ENCODE data around the gene ARFGAP3. TPM values are rescaled to one million over a fixed set of nuclear protein-coding genes. Genes with fewer than 3 reads are reported as not detected.

The ARFGAP3 gene
- total RNA-seq, 1 donor from 2014 or later: 53.7 TPM

DNA sequence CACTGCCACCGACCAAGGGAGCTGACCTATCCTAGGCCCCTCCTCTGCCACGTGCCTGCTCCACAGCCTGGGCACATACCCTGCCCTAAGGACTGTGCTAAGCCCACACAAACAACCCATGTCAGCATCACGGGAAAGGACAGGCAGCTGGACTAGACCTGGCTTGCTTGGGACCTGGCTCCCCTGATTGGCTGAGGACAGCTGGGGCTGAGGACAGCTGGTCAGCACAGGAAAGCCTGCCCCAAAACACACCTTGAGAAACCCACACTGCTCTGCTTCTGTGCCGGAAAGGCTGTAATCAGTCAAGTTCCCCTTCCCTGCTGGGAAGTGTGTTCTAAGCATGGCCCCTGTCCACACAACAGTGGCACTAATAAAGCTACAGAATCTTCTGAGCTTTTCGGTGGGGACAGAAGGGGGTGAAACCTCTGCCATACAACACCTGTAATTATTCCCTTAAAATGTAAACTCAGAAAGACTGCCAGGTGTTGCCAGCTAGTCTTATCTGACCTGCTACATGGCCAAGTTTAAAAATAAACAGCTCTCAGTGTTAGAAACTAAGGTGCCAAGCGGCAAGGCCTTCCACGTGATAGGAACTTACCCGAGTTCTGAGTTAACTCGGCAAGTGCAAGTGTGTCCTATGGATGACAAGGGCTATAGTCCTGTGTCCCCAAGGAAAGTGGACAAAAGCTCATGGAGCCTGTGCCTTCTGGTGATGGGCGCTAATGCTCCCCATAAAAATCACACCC, 35.7 kb upstream of the ARFGAP3 start:
- peaks cover 27% of the 10 kb centered on the region for H3K36me3 ChIP-seq
- intact Hi-C loops (cut with DNase I): no loop called here
- TF ChIP-seq, protein P1, sequence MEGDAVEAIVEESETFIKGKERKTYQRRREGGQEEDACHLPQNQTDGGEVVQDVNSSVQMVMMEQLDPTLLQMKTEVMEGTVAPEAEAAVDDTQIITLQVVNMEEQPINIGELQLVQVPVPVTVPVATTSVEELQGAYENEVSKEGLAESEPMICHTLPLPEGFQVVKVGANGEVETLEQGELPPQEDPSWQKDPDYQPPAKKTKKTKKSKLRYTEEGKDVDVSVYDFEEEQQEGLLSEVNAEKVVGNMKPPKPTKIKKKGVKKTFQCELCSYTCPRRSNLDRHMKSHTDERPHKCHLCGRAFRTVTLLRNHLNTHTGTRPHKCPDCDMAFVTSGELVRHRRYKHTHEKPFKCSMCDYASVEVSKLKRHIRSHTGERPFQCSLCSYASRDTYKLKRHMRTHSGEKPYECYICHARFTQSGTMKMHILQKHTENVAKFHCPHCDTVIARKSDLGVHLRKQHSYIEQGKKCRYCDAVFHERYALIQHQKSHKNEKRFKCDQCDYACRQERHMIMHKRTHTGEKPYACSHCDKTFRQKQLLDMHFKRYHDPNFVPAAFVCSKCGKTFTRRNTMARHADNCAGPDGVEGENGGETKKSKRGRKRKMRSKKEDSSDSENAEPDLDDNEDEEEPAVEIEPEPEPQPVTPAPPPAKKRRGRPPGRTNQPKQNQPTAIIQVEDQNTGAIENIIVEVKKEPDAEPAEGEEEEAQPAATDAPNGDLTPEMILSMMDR (IDR thresholded peaks at IDR 0.05): no peak
- H3K27me3 ChIP-seq: no peaks in the 10 kb centered on the region
- H3K4me1 ChIP-seq: peaks cover 53% of the 10 kb centered on the region
- H3K4me3 ChIP-seq: no peak overlapping the region
- H3K27ac ChIP-seq: peak overlapping the region; percentile 72
- ATAC-seq (peak; percentile 56), DNase-seq (no peak)
- H3K9me3 ChIP-seq: no peaks in the 10 kb centered on the region

DNA sequence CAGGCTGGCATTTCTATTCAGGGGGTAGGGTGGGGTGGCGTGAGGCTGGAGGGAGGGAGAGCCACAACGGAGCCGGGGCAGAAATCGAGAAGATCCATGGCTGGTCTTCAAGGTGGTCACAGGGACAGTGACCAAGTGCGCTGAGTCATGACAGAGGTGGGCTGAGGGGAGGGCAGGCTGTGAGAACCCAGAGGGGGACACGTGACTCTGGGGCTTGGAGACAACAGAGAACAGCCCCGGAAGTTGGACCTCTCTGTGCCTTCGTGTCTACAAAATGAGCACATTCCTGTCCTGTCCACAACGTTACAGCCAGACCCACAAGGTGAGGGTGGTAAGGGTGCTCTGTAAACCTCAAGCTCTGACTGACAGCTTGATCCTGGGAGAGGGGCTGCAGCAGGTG, 35.1 kb upstream of the ARFGAP3 start:
- intact Hi-C loops (cut with DNase I): no loop called here
- H3K9me3 ChIP-seq: no peaks in the 10 kb centered on the region
- peaks cover 27% of the 10 kb centered on the region for H3K36me3 ChIP-seq
- ATAC-seq: peak; percentile 0
- H3K27ac ChIP-seq: peak overlapping the region; percentile 72
- H3K27me3 ChIP-seq: no peaks in the 10 kb centered on the region
- peaks cover 53% of the 10 kb centered on the region for H3K4me1 ChIP-seq
- no peak for DNase-seq
- TF ChIP-seq, protein P1 (IDR thresholded peaks at IDR 0.05): no peak
- H3K4me3 ChIP-seq: no peak overlapping the region

DNA sequence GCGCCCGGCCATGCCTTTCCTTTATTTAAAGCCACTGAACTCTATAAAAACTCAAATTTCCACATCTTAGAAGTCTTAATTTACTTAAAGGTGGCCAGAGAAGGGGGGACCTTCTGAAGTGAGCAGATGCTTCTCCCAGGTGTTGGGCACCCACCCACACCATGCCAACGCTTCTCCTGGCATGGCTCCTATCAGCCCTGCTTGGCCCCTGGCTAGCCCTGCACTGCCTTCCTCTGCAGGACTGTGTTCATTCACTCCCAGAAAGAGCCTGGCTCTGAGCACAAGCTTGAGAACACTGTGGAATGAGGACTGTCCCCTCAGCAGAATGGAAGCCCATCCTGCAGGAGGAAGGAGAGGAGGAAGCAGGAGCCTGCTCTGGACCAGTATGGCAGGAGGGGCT, 34.6 kb upstream of the ARFGAP3 start:
- TF ChIP-seq, protein P1 (IDR thresholded peaks at IDR 0.05): no peak
- Histone ChIP-seq H3K9me3 (no peaks in the 10 kb centered on the region), H3K4me1 (peaks cover 53% of the 10 kb centered on the region), H3K27ac (peak overlapping the region; percentile 72), H3K36me3 (peaks cover 27% of the 10 kb centered on the region), H3K27me3 (no peaks in the 10 kb centered on the region), H3K4me3 (no peak overlapping the region)
- DNase-seq (no peak), ATAC-seq (no peak)
- intact Hi-C loops (cut with DNase I): no loop called here

DNA sequence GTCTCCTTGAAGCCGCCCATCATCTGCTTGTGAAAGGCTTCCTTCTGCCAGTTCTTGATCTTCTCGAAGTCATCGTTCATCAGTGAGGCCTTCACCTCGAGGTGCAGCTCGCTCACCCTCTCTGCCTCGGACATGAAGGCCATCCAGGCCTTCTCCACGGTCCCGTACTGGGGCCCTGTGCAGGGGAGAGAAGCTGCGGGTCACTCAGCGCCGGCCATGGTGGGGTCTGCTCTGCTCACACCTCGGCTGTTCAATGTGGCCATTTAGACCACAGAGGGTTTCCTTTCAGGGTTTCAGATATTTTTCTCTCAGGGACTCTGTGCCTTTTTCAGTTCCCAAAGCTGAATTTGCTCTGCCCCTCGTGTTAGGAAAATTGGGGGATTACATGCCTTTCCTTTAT, 33.9 kb upstream of the ARFGAP3 start:
- H3K4me1 ChIP-seq: peaks cover 47% of the 10 kb centered on the region
- ATAC-seq: no peak
- no peak overlapping the region for H3K4me3 ChIP-seq
- peaks cover 31% of the 10 kb centered on the region for H3K36me3 ChIP-seq
- H3K9me3 ChIP-seq: no peaks in the 10 kb centered on the region
- intact Hi-C loops (cut with DNase I): no loop called here
- TF ChIP-seq, protein P1 (IDR thresholded peaks at IDR 0.05): no peak
- H3K27ac ChIP-seq: no peak overlapping the region
- no peak for DNase-seq
- no peaks in the 10 kb centered on the region for H3K27me3 ChIP-seq

DNA sequence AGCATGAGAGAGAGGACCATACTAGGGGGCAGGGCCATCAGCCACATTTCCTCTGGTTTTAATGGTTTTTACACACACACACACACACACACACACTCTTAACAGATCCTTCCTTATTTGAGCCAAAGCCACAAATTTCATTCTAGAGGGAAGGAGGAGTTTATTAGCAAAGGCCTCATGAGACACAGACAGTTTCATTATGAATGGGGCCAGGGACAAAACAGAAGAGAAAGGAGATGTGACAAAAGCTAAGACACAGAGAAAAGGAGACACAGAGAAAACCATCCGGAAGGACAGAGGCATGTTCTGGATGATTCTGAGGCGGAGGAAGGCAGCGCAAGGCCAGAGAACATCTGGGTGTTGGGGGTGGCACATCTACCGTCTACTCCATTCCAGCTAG, 32.2 kb upstream of the ARFGAP3 start:
- Histone ChIP-seq H3K9me3 (no peaks in the 10 kb centered on the region), H3K27me3 (no peaks in the 10 kb centered on the region), H3K36me3 (peaks cover 47% of the 10 kb centered on the region), H3K4me1 (peaks cover 32% of the 10 kb centered on the region), H3K27ac (no peak overlapping the region), H3K4me3 (no peak overlapping the region)
- intact Hi-C loops (cut with DNase I): no loop called here
- TF ChIP-seq, protein P1 (IDR thresholded peaks at IDR 0.05): no peak
- peak; percentile 51 for ATAC-seq
- no peak for DNase-seq
